ENCODE data around the gene UBQLN4. TPM values are rescaled to one million over a fixed set of nuclear protein-coding genes. Genes with fewer than 3 reads are reported as not detected.

The UBQLN4 gene
- total RNA-seq, 4 donors from 2014 or later: 19.5 to 32.1 (median 22.8) TPM

- Histone ChIP-seq H3K36me3 (peaks cover 0 to 41% (median 0%) of the 10 kb centered on the region in 3 donors), H3K27me3 (no peaks in the 10 kb centered on the region), H3K4me3 (peak within 1 kb of the TSS; percentile 72 to 95 (median 86)), H3K4me1 (peaks cover 0 to 29% (median 11%) of the 10 kb centered on the region in 4 donors), H3K9me3 (no peaks in the 10 kb centered on the region), H3K27ac (peak within 1 kb of the TSS; percentile 60 to 98 (median 93))
- peak; percentile 73 to 87 for DNase-seq (ENCODE audit: low spot score in 2 of 2)
- TF ChIP-seq EP300 (IDR thresholded peaks at IDR 0.05) (peak; percentile 85 to 89), POLR2A (IDR thresholded peaks at IDR 0.05) (peak in 1 of 2 donors; percentile 46), CTCF (IDR thresholded peaks at IDR 0.05) (peak in 1 of 5 experiments; percentile 10)
- WGBS, 2 donors: 0 to 1% methylated on average over 40 to 44 of the region's 45 CpGs
Observed at GRCh38 chr1:156020293-156021092, 33.1 kb downstream of the UBQLN4 start, which contains the start of gene SSR2. Gene SSR2, minus strand, starts transcription at chr1:156020951. Its CDS starts 784 bp downstream, at chr1:156020167.

- Histone ChIP-seq H3K27ac (peak overlapping the region; percentile 60 to 98 (median 93)), H3K4me3 (peak overlapping the region; percentile 72 to 95 (median 86)), H3K9me3 (no peaks in the 10 kb centered on the region), H3K4me1 (peaks cover 0 to 29% (median 11%) of the 10 kb centered on the region in 4 donors), H3K27me3 (no peaks in the 10 kb centered on the region), H3K36me3 (peaks cover 0 to 47% (median 0%) of the 10 kb centered on the region in 3 donors)
- WGBS, 2 donors: 39 to 41% methylated on average over 8 of the region's 8 CpGs
- DNase-seq (ENCODE audit: low spot score in 2 of 2): no peak
- TF ChIP-seq CTCF (IDR thresholded peaks at IDR 0.05) (no peak), EP300 (IDR thresholded peaks at IDR 0.05) (no peak), POLR2A (IDR thresholded peaks at IDR 0.05) (no peak)
Observed at GRCh38 chr1:156019946-156020292, 33.7 kb downstream of the UBQLN4 start.

GRCh38 chr1:156014829-156015228 is 38.8 kb downstream of the UBQLN4 start:
- Histone ChIP-seq H3K9me3 (no peaks in the 10 kb centered on the region), H3K4me1 (peaks cover 0 to 19% (median 4%) of the 10 kb centered on the region in 4 donors), H3K27ac (no peak overlapping the region), H3K36me3 (peaks cover 4 to 98% (median 14%) of the 10 kb centered on the region in 3 donors), H3K27me3 (no peaks in the 10 kb centered on the region), H3K4me3 (no peak overlapping the region)
- 90 to 91% methylated on average over 7 of the region's 7 CpGs for WGBS, 2 donors
- DNase-seq (ENCODE audit: low spot score in 2 of 2): no peak
- TF ChIP-seq POLR2A (IDR thresholded peaks at IDR 0.05) (no peak), EP300 (IDR thresholded peaks at IDR 0.05) (no peak), CTCF (IDR thresholded peaks at IDR 0.05) (no peak)

- H3K4me3 ChIP-seq: no peak overlapping the region
- H3K27ac ChIP-seq: no peak overlapping the region
- H3K9me3 ChIP-seq: no peaks in the 10 kb centered on the region
- peaks cover 0 to 4% (median 0%) of the 10 kb centered on the region in 4 donors for H3K4me1 ChIP-seq
- H3K36me3 ChIP-seq: peaks cover 9 to 95% (median 18%) of the 10 kb centered on the region in 3 donors
- TF ChIP-seq CTCF (IDR thresholded peaks at IDR 0.05) (no peak), EP300 (IDR thresholded peaks at IDR 0.05) (no peak), POLR2A (IDR thresholded peaks at IDR 0.05) (no peak)
- no peak for DNase-seq (ENCODE audit: low spot score in 2 of 2)
- no peaks in the 10 kb centered on the region for H3K27me3 ChIP-seq
- 94% methylated on average over 4 of the region's 4 CpGs for WGBS, 2 donors
Observed at GRCh38 chr1:156012051-156012817, 41.4 kb downstream of the UBQLN4 start.

Data from tibial nerve (tissue), 4 donors.